ENCODE results near the gene HECW1.

HECW1 gene

GRCh38 chr7:43588477-43589132 is 476.2 kb downstream of the HECW1 start:
- no peak for DNase-seq

GRCh38 chr7:43589133-43589478 is 476.7 kb downstream of the HECW1 start:
- DNase-seq: no peak

GRCh38 chr7:43589728-43590127 is 477.3 kb downstream of the HECW1 start:
- no peak for DNase-seq

GRCh38 chr7:43590862-43591557 is 478.6 kb downstream of the HECW1 start:
- no peak for DNase-seq

- peak; percentile 58 for DNase-seq
These were observed 479.2 kb downstream of the HECW1 start for GRCh38 chr7:43591558-43592180.

- DNase-seq: no peak
These were observed 479.9 kb downstream of the HECW1 start for GRCh38 chr7:43592326-43592725.

- no peak for DNase-seq
These were observed 480.6 kb downstream of the HECW1 start for GRCh38 chr7:43593010-43593409.

- DNase-seq: no peak
These were observed 481.6 kb downstream of the HECW1 start for GRCh38 chr7:43594020-43594419.

- DNase-seq: peak; percentile 79
These were observed 484.0 kb downstream of the HECW1 start for GRCh38 chr7:43596426-43596825.

GRCh38 chr7:43600056-43600455 is 487.6 kb downstream of the HECW1 start:
- no peak for DNase-seq

- DNase-seq: no peak
These were observed 489.8 kb downstream of the HECW1 start for GRCh38 chr7:43602256-43602655.

- no peak for DNase-seq
These were observed 491.8 kb downstream of the HECW1 start for GRCh38 chr7:43604251-43604650.

GRCh38 chr7:43609097-43609496 is 496.6 kb downstream of the HECW1 start:
- DNase-seq: no peak

- DNase-seq: no peak
These were observed 499.7 kb downstream of the HECW1 start for GRCh38 chr7:43612128-43612527.

GRCh38 chr7:43612599-43613589 is 500.4 kb downstream of the HECW1 start:
- DNase-seq: no peak

Measured in NCI-H226 (cell line).